PC-3 (cell line): ENCODE measurements around the gene AKAP13. TPM values are rescaled to one million over a fixed set of nuclear protein-coding genes. Genes with fewer than 3 reads are reported as not detected.

ENCODE experiments used
- ATAC-seq: fragments of 200-7000 bp; cut with Tn5 transposase; 2 replicates; pipeline ENCODE4 v1.9.1; 2020; ENCODE audit warnings: mild to moderate bottlenecking, moderate library complexity
- BruUV-seq: library from RNA; stranded (reverse); fragments of 400-500 nt; replicated peaks from 2 replicates; lab custom pipeline; 2021; lab: Mats Ljungman, UMichigan
- CTCF ChIA-PET: fragments of 300-600 bp; sonication (Branson Sonifier 250); formaldehyde crosslinking; loops from one replicate; lab custom pipeline; 2022; ENCODE audit warnings: antibody characterized with exemption; lab: Charles Lee
- POLR2A ChIA-PET: fragments of 300-600 bp; sonication (Branson Sonifier 250); formaldehyde crosslinking; loops from one replicate; lab custom pipeline; 2022; ENCODE audit warnings: antibody characterized with exemption; ENCODE audit not compliant: unreplicated experiment; lab: Charles Lee
- DNase-seq: peaks from one replicate; pipeline ENCODE4 v3.0.0-alpha.2; 2015
- H2AFZ ChIP-seq: fragments of 300-600 bp; sonication (generic); 2 replicates; pipeline ENCODE4 v1.6.0; 2016; ENCODE audit warnings: antibody characterized with exemption, low read length
- H3F3A ChIP-seq: fragments of 300-600 bp; sonication (generic); one replicate; pipeline ENCODE4 v1.6.0; 2017; ENCODE audit warnings: antibody characterized with exemption, low read length, control low read depth, mild to moderate bottlenecking; ENCODE audit not compliant: unreplicated experiment
- H3K27ac ChIP-seq: fragments of 300-600 bp; sonication (generic); 2 replicates; pipeline ENCODE4 v1.5.1; 2016; ENCODE audit warnings: mild to moderate bottlenecking, low read length
- H3K27me3 ChIP-seq: fragments of 300-600 bp; sonication (generic); 2 replicates; pipeline ENCODE4 v1.6.1; 2016; ENCODE audit warnings: low read length, mixed read lengths
- H3K36me3 ChIP-seq: fragments of 300-600 bp; sonication (generic); 2 replicates; pipeline ENCODE4 v1.6.1; 2016; ENCODE audit warnings: low read depth, mixed run types, low read length, mixed read lengths
- H3K4me1 ChIP-seq: fragments of 300-600 bp; sonication (generic); 2 replicates; pipeline ENCODE4 v1.5.1; 2016; ENCODE audit warnings: low read length; ENCODE audit not compliant: insufficient read depth
- H3K4me2 ChIP-seq: fragments of 300-600 bp; sonication (generic); 2 replicates; pipeline ENCODE4 v1.6.0; 2016; ENCODE audit warnings: low read length
- H3K4me3 ChIP-seq: fragments of 300-600 bp; sonication (generic); 2 replicates; pipeline ENCODE4 v1.5.1; 2016; ENCODE audit warnings: mild to moderate bottlenecking, low read length, mixed read lengths
- H3K79me2 ChIP-seq: fragments of 300-600 bp; sonication (generic); 2 replicates; pipeline ENCODE4 v1.6.1; 2017; ENCODE audit warnings: low read length, mixed read lengths
- H3K9ac ChIP-seq: fragments of 300-600 bp; sonication (generic); 2 replicates; pipeline ENCODE4 v1.6.0; 2016; ENCODE audit warnings: mild to moderate bottlenecking, low read length
- H3K9me2 ChIP-seq: fragments of 300-600 bp; sonication (generic); replicated peaks from 2 replicates; pipeline ENCODE4 v1.6.1; 2016; ENCODE audit warnings: mixed run types, low read length, mixed read lengths
- H3K9me3 ChIP-seq: fragments of 300-600 bp; sonication (generic); 2 replicates; pipeline ENCODE4 v1.6.1; 2016; ENCODE audit warnings: low read length, mixed read lengths
- H4K20me1 ChIP-seq: fragments of 300-600 bp; sonication (generic); 2 replicates; pipeline ENCODE4 v1.6.1; 2016; ENCODE audit warnings: low read length, mixed read lengths
- CTCF ChIP-seq: fragments of 300-600 bp; sonication (generic); conservative IDR thresholded peaks from 2 replicates; pipeline ENCODE4 v1.5.1; 2017; ENCODE audit warnings: antibody characterized with exemption, low read depth, mild to moderate bottlenecking, low read length
- EZH2 ChIP-seq: fragments of 300-600 bp; sonication (generic); IDR thresholded peaks from one replicate; pipeline ENCODE4 v1.6.1; 2017; ENCODE audit warnings: antibody characterized with exemption, mild to moderate bottlenecking, low read length; ENCODE audit not compliant: unreplicated experiment
- EZH2phosphoT487 ChIP-seq: fragments of 300-600 bp; sonication (generic); IDR thresholded peaks from 2 replicates; pipeline ENCODE4 v1.6.1; 2018; ENCODE audit warnings: mild to moderate bottlenecking, antibody characterized with exemption, low read length, borderline replicate concordance
- intact Hi-C: fragments of 100-400 bp; cut with micrococcal nuclease; formaldehyde crosslinking; loops from 2 replicates; pipeline ENCODE4 v1.9.0; 2023
- total RNA-seq: library from RNA; depleted of rRNA; stranded (reverse); fragments of >200 nt; gene quantifications from 2 replicates; pipeline ENCODE4 v1.2.3, GENCODE V29; 2014

Gene AKAP13
- total RNA-seq, 1 experiment from 2014 or later = 36.8 TPM

DNA sequence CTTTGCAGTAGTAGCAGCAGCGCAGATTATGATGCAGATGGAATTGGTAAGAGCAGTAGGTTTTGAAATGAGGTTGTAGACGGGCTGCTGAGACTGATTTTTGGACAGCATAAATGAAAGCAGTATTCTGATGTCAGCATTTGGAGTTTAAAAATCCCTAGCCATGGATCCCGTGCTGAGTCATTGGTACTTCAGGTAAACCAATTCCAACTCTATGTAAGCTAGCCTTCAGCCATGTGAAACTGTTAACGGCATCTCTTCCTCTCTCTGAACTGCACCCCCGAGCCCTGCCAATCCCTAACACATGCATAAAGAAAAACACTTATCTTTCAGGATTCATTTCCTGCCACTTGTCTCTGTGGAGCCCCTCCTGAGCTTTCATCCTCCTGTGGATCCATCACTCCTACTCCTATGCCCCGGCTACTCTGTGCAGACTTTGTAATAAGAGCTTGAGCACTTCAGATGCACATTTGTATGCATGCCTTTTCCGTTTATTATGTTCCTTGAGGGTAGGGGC, 119.0 kb downstream of the AKAP13 start:
- CTCF ChIA-PET = no interaction called here
- H3K9me3 ChIP-seq = no peaks in the 10 kb centered on the region
- BruUV-seq = no TSS peak
- H3K79me2 ChIP-seq = peaks cover 70% of the 10 kb centered on the region
- DNase-seq (no peak), ATAC-seq (0 out of 2 replicates have a peak, but pooled peaks have one; percentile 19)
- H3K4me3 ChIP-seq = no peak overlapping the region
- TF ChIP-seq EZH2 = no peak
- no peak for TF ChIP-seq CTCF
- no peak for TF ChIP-seq EZH2phosphoT487
- H3K27ac ChIP-seq = peak overlapping the region; percentile 46
- H3K27me3 ChIP-seq = no peaks in the 10 kb centered on the region
- H2AFZ ChIP-seq = no peak overlapping the region
- no peak overlapping the region for H3K9ac ChIP-seq
- H3F3A ChIP-seq = no peaks in the 10 kb centered on the region
- H3K9me2 ChIP-seq = no peaks in the 10 kb centered on the region
- 0 out of 2 replicates have a peak overlapping the region, but pooled peaks have one; percentile 5 for H3K4me2 ChIP-seq
- POLR2A ChIA-PET = no interaction called here
- no peaks in the 10 kb centered on the region for H4K20me1 ChIP-seq
- H3K4me1 ChIP-seq = peaks cover 26% of the 10 kb centered on the region
- no peaks in the 10 kb centered on the region for H3K36me3 ChIP-seq
- intact Hi-C loops = no loop called here

DNA sequence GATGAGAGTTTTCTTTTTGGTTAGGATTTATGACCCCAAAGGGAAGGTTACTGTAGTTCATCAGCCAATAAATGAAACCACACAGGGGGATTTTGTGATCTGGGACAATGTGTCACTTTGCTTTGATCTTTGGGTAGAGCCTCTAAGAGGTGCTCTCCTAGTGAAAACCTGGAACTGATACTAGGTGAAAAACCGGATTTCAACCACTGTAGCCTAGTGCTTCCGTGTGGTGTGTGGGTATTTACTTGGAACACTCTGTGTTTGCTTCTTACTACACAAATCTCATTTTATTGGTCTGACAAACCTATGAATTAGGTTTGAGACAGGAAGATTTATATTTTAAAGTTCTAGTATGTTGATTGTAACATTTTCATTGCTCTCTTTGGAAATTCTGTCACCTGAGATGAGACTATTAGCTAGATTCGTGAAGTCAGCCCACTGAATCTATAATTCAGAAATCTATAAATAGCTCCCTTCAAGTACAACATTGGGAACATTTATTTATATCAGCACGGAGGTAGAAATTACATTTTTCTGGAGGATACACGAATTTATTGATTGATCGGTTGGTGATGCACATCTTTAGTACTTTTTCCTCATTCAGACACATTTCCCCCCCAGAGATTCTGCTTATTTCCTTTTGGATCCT, 119.8 kb downstream of the AKAP13 start:
- Histone ChIP-seq H3K4me3 (no peak overlapping the region), H3K9me3 (no peaks in the 10 kb centered on the region), H3K9me2 (no peaks in the 10 kb centered on the region), H3F3A (no peaks in the 10 kb centered on the region), H3K36me3 (no peaks in the 10 kb centered on the region), H3K9ac (no peak overlapping the region), H3K27ac (peak overlapping the region; percentile 46), H4K20me1 (no peaks in the 10 kb centered on the region), H3K4me2 (0 out of 2 replicates have a peak overlapping the region, but pooled peaks have one; percentile 5), H3K4me1 (peaks cover 19% of the 10 kb centered on the region), H2AFZ (no peak overlapping the region), H3K79me2 (peaks cover 64% of the 10 kb centered on the region), H3K27me3 (no peaks in the 10 kb centered on the region)
- peak; percentile 52 for DNase-seq
- intact Hi-C loops = no loop called here
- ATAC-seq = peak; percentile 86
- POLR2A ChIA-PET = interaction anchor here (0.6 kb wide), 1 partner anchor 124 kb away, joined by 3 read pairs; no protein-coding TSS in a partner anchor
- BruUV-seq = no TSS peak
- TF ChIP-seq EZH2phosphoT487 (no peak), EZH2 (no peak), CTCF (no peak)
- CTCF ChIA-PET = interaction anchor here (0.6 kb wide), 1 partner anchor 15 kb away, joined by 7 read pairs; no protein-coding TSS in a partner anchor

GRCh38 chr15:85500729-85501128, 120.3 kb downstream of the AKAP13 start:
- no peaks in the 10 kb centered on the region for H3K9me3 ChIP-seq
- ChIA-PET POLR2A (interaction anchor here (0.6 kb wide), 1 partner anchor 123 kb away, joined by 3 read pairs; no protein-coding TSS in a partner anchor), CTCF (no interaction called here)
- no peaks in the 10 kb centered on the region for H3K36me3 ChIP-seq
- no peaks in the 10 kb centered on the region for H3K27me3 ChIP-seq
- H3K9me2 ChIP-seq = no peaks in the 10 kb centered on the region
- no peaks in the 10 kb centered on the region for H4K20me1 ChIP-seq
- ATAC-seq (no peak), DNase-seq (no peak)
- intact Hi-C loops = no loop called here
- H3F3A ChIP-seq = no peaks in the 10 kb centered on the region
- BruUV-seq = no TSS peak
- H3K9ac ChIP-seq = no peak overlapping the region
- H3K4me1 ChIP-seq = peaks cover 18% of the 10 kb centered on the region
- no peak overlapping the region for H2AFZ ChIP-seq
- no peak overlapping the region for H3K4me3 ChIP-seq
- peak overlapping the region; percentile 39 for H3K27ac ChIP-seq
- peaks cover 63% of the 10 kb centered on the region for H3K79me2 ChIP-seq
- no peak for TF ChIP-seq EZH2
- TF ChIP-seq CTCF = no peak
- TF ChIP-seq EZH2phosphoT487 = no peak
- no peak overlapping the region for H3K4me2 ChIP-seq
